A549 (cell line): Measurements from ENCODE around the gene CENPX.

ENCODE experiments used
- BCL3 ChIP-seq: fragments of >200 bp; sonication (Bioruptor Twin); formaldehyde crosslinking; IDR thresholded peaks from 3 replicates; pipeline ENCODE4 v1.6.1; 2016
- CTCF ChIP-seq: fragments of >200 bp; sonication (Bioruptor Twin); formaldehyde crosslinking; IDR thresholded peaks from 3 replicates; pipeline ENCODE4 v1.5.1; 2016
- JUN ChIP-seq, 2 experiments: fragments of >200 bp; sonication (Bioruptor Twin); formaldehyde crosslinking; IDR thresholded peaks; 2 replicates in 1 of 2; 3 replicates in 1 of 2; pipeline ENCODE4 v1.6.1; 2016 to 2017
- KDM5A ChIP-seq: fragments of 200-600 bp; sonication (generic); IDR thresholded peaks from 2 replicates; pipeline ENCODE4 v1.6.1; 2016; ENCODE audit warnings: antibody characterized with exemption, mild to moderate bottlenecking
- MAFK ChIP-seq: fragments of 450-650 bp; IDR thresholded peaks from 2 replicates; pipeline ENCODE4 v1.6.1; 2014; ENCODE audit not compliant: partially characterized antibody
- RAD21 ChIP-seq, 2 experiments: fragments of >200 bp in 1 of 2; sonication (Bioruptor Twin) in 1 of 2; formaldehyde crosslinking in 1 of 2; IDR thresholded peaks in 1 of 2; conservative IDR thresholded peaks in 1 of 2; 2 replicates in 1 of 2; 3 replicates in 1 of 2; pipeline ENCODE4 v1.6.1; 2012 to 2018; ENCODE audit warnings: inconsistent platforms in 1 of 2
- REST ChIP-seq: fragments of 200-600 bp; sonication (generic); IDR thresholded peaks from 2 replicates; pipeline ENCODE4 v1.6.1; 2016; ENCODE audit warnings: antibody characterized with exemption, mild to moderate bottlenecking, moderate library complexity
- RFX5 ChIP-seq: fragments of 450-650 bp; IDR thresholded peaks from 2 replicates; pipeline ENCODE4 v1.7.1; 2014; ENCODE audit warnings: antibody characterized with exemption, mild to moderate bottlenecking, moderate library complexity
- ZFP36 ChIP-seq: fragments of 450-650 bp; IDR thresholded peaks from 2 replicates; pipeline ENCODE4 v1.6.1; 2014; ENCODE audit warnings: borderline replicate concordance; ENCODE audit not compliant: partially characterized antibody
- TF ChIP-seq, protein P1 (sequence below): fragments of 450-650 bp; IDR thresholded peaks from 2 replicates; pipeline ENCODE4 v1.6.1; 2014; ENCODE audit warnings: antibody characterized with exemption

- TF ChIP-seq, protein P1, sequence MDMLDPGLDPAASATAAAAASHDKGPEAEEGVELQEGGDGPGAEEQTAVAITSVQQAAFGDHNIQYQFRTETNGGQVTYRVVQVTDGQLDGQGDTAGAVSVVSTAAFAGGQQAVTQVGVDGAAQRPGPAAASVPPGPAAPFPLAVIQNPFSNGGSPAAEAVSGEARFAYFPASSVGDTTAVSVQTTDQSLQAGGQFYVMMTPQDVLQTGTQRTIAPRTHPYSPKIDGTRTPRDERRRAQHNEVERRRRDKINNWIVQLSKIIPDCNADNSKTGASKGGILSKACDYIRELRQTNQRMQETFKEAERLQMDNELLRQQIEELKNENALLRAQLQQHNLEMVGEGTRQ: no peak
- TF ChIP-seq RAD21 (conservative IDR thresholded peaks at IDR 0.05 in 1 of 2, IDR thresholded peaks at IDR 0.05 in 1 of 2) (no peak), RFX5 (no peak), CTCF (no peak), ZFP36 (no peak), JUN (IDR thresholded peaks at IDR 0.05) (no peak), MAFK (no peak), REST (no peak), BCL3 (no peak), KDM5A (no peak)
These were observed 17.1 kb upstream of the CENPX start for GRCh38 chr17:82039695-82040299.
